Measurements from ENCODE around the gene ZNF577.

DNA sequence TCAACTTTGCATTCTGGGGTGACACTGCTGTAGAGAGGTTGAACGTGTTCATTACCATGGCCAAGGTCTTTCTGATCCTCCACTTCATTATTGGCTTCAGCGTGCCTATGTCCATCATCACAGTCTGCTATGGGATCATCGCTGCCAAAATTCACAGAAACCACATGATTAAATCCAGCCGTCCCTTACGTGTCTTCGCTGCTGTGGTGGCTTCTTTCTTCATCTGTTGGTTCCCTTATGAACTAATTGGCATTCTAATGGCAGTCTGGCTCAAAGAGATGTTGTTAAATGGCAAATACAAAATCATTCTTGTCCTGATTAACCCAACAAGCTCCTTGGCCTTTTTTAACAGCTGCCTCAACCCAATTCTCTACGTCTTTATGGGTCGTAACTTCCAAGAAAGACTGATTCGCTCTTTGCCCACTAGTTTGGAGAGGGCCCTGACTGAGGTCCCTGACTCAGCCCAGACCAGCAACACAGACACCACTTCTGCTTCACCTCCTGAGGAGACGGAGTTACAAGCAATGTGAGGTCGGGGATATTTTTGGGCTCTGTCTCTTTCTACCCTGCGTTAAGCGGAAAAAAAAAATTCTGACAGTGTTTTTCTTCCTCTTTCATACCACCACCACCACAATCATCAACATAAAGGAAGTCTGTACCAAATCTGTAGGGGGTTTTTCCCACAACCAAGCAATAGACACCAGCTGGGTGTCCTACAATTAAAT lies 63.3 kb downstream of the ZNF577 start:
- TF ChIP-seq POLR2A (IDR thresholded peaks at IDR 0.05) (no peak), CTCF (IDR thresholded peaks at IDR 0.05) (no peak)
